Transverse colon (tissue), 4 donors: ENCODE measurements around the gene APOA5. TPM values are rescaled to one million over a fixed set of nuclear protein-coding genes. Genes with fewer than 3 reads are reported as not detected.
"Not testable (repeated sequence)": the region's sequence is repeated elsewhere in the genome, so short reads cannot be mapped to it uniquely, and the experiment has no call there.

Experiments
- DNase-seq: peaks from one replicate; pipeline ENCODE4 v3.0.0-alpha.2; 2019
- H3K27ac ChIP-seq, 4 donors: fragments of 200-600 bp; sonication (generic); 2 replicates each; pipeline ENCODE4 v1.5.1; 2016 to 2018; ENCODE audit warnings: inconsistent platforms in 4 of 4
- H3K27me3 ChIP-seq: fragments of 200-600 bp; sonication (generic); 2 replicates; pipeline ENCODE4 v1.5.1; 2017; ENCODE audit warnings: inconsistent platforms
- H3K36me3 ChIP-seq, 4 donors: fragments of 200-600 bp; sonication (generic); 2 replicates each; pipeline ENCODE4 v1.5.1; 2017 to 2019; ENCODE audit warnings: inconsistent platforms in 4 of 4
- H3K4me1 ChIP-seq, 4 donors: fragments of 200-600 bp; sonication (generic); 2 replicates each; pipeline ENCODE4 v1.5.1; 2017 to 2020; ENCODE audit warnings: inconsistent platforms in 4 of 4
- H3K4me3 ChIP-seq, 4 donors: fragments of 200-600 bp; sonication (generic); 1 replicate in 1 of 4; 2 replicates in 3 of 4; pipeline versions ENCODE4 v1.5.1 to v1.6.1; 2017 to 2019; ENCODE audit warnings: inconsistent platforms in 4 of 4
- H3K9me3 ChIP-seq, 2 donors: fragments of 200-600 bp; sonication (generic); 2 replicates each; pipeline ENCODE4 v1.5.1; 2017 to 2019; ENCODE audit warnings: inconsistent platforms in 2 of 2
- EP300 ChIP-seq: sonication (generic); formaldehyde crosslinking; IDR thresholded peaks from one replicate; pipeline ENCODE4 v1.6.1; 2017; ENCODE audit warnings: antibody characterized with exemption, low read depth
- POLR2A ChIP-seq: fragments of 450-650 bp; IDR thresholded peaks from one replicate; pipeline ENCODE4 v1.6.1; 2016; ENCODE audit warnings: antibody characterized with exemption, mild to moderate bottlenecking, moderate library complexity
- POLR2AphosphoS5 ChIP-seq, 3 donors: sonication (generic); formaldehyde crosslinking; IDR thresholded peaks; one replicate each; pipeline ENCODE4 v1.6.1; 2016; ENCODE audit warnings: antibody characterized with exemption in 3 of 3
- WGBS, 2 donors: methylation state at CpG; one replicate each; pipeline ENCODE4 v1.1.5; 2018; ENCODE audit warnings: low coverage in 1 of 2; 5-methylcytosine and 5-hydroxymethylcytosine counted together
- in situ Hi-C, 4 donors: fragments of 200-750 bp; cut with MboI; loops; one replicate each; pipeline versions ENCODE4 v1.15.0 to v1.15.1; 2017; ENCODE audit warnings: low sequenced_read_pairs in 3 of 4, low pct_ligation_motif_present in 1 of 4, low pct_unique_long_range_greater_than_20kb in 1 of 4
- intact Hi-C: fragments of 100-400 bp; cut with DNase I; formaldehyde crosslinking; loops from one replicate; pipeline ENCODE4 v1.15.1; 2023; ENCODE audit warnings: low total_unique reads
- total RNA-seq, 4 donors: library from RNA; depleted of rRNA; stranded (reverse); fragments of >200 nt; gene quantifications; one replicate each; pipeline ENCODE4 v1.1.0, GENCODE V29; 2016
- TF ChIP-seq, protein P1 (sequence below), 5 experiments: fragments of 200-600 bp in 3 of 5; fragments of 450-650 bp in 2 of 5; sonication (generic) in 3 of 5; IDR thresholded peaks; 1 replicate in 2 of 5; 2 replicates in 3 of 5; pipeline ENCODE4 v1.5.1; 2016 to 2017; ENCODE audit warnings: antibody characterized with exemption in 5 of 5, inconsistent platforms in 3 of 5, mild to moderate bottlenecking in 2 of 5, moderate library complexity in 1 of 5

The APOA5 gene
- total RNA-seq, 4 donors from 2014 or later: not detected

DNA sequence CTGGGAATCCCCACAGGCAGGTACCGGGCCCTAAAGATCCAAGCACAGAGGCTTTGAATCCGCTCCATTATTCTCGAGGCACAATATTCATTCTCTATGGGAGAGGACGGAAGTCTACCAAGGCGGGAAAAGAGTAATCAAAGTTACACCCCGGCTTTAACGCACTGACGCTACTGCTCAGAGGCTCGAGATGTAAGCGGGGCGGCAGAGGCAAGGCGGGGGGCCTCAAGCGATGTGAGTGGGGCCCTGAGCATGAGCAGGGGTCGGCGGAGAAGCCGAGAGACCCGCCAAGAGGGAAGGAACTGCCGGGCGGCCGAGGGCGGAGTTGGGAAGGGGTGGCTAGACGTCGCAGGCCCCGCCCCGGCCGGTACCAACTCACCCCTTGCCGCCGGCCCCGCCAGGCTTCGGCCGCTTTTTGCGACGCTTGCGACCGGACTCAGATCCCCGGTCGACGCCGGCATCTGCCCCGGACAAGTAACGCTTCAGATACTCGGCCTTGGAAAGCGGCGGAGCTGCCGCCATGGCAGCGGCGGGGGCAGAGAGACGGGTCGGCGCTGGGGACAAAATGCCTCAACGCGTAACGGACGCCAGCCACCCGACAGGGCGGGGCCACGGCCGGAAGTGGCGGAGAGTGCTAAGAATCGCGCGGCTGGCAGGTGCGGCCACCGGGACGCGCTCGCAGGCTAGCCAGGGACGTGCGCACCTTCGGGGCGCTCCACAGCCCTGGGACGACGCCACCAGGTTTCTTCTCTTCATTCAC, 19.1 kb downstream of the APOA5 start, which contains the start of gene BUD13:
Gene BUD13, minus strand, starts transcription at position 545 of the 760 bp plus-strand sequence. Its CDS starts 23 bp downstream, at position 522.
- Histone ChIP-seq H3K36me3 (peaks cover 0 to 5% (median 0%) of the 10 kb centered on the region in 4 donors), H3K9me3 (no peaks in the 10 kb centered on the region), H3K27me3 (no peaks in the 10 kb centered on the region), H3K4me3 (peak within 1 kb of the TSS; percentile 71 to 95 (median 84)), H3K27ac (peak within 1 kb of the TSS; percentile 87 to 95 (median 92)), H3K4me1 (peaks cover 13 to 25% (median 20%) of the 10 kb centered on the region in 4 donors)
- intact Hi-C loops: no loop called here
- peak; percentile 94 for DNase-seq
- WGBS, 2 donors: 0% methylated on average over 8 to 61 of the region's 73 CpGs
- in situ Hi-C loops: no loop called here
- TF ChIP-seq EP300: peak; percentile 26
- TF ChIP-seq POLR2AphosphoS5 (IDR thresholded peaks at IDR 0.05): peak; percentile 72 to 93 (median 88)
- TF ChIP-seq POLR2A: peak; percentile 79
- TF ChIP-seq, protein P1, sequence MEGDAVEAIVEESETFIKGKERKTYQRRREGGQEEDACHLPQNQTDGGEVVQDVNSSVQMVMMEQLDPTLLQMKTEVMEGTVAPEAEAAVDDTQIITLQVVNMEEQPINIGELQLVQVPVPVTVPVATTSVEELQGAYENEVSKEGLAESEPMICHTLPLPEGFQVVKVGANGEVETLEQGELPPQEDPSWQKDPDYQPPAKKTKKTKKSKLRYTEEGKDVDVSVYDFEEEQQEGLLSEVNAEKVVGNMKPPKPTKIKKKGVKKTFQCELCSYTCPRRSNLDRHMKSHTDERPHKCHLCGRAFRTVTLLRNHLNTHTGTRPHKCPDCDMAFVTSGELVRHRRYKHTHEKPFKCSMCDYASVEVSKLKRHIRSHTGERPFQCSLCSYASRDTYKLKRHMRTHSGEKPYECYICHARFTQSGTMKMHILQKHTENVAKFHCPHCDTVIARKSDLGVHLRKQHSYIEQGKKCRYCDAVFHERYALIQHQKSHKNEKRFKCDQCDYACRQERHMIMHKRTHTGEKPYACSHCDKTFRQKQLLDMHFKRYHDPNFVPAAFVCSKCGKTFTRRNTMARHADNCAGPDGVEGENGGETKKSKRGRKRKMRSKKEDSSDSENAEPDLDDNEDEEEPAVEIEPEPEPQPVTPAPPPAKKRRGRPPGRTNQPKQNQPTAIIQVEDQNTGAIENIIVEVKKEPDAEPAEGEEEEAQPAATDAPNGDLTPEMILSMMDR (IDR thresholded peaks at IDR 0.05): peak in 1 of 5 experiments; percentile 2

DNA sequence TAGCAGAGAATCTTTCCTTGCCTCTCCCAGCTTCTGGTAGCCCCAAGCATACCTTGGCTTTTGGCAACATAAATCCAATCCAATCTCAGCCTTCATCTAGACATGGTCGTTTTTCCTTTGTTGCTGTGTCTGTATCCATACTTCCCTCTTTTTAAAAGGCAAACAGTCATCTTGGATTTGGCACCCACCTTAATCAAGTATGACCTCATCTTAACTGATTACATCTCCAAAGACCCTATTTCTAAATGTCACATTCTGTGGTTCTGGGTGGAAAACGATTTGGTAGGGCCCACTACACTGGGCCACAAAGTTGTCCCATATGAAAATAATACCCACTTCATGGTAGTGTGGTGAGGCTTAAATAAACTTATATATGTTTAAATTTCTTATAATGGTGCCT, 19.7 kb downstream of the APOA5 start:
- TF ChIP-seq, protein P1 (IDR thresholded peaks at IDR 0.05): no peak
- TF ChIP-seq POLR2A (no peak), POLR2AphosphoS5 (IDR thresholded peaks at IDR 0.05) (no peak), EP300 (no peak)

DNA sequence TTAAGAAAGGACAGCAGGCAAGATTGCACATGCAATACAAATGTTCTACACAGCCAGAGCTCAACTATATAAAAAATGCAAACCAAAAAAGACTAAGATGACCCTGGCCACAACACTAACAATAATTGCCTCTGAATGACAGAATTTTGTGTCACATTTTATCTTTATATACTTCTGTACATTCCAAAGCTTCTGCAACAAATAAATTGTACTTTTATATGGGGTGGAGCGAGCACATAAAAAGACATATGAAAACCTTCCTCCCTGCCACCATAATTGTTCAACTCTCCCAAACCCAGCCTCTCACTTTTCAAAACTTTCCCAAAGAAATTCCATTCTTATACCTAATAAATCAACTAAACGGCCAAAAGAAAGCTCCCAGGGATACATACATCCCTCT, 29.5 kb downstream of the APOA5 start:
- in situ Hi-C loops: no loop called here
- no peak for DNase-seq
- Histone ChIP-seq H3K4me3 (no peak overlapping the region), H3K27ac (no peak overlapping the region), H3K36me3 (peaks cover 0 to 70% (median 26%) of the 10 kb centered on the region in 4 donors), H3K4me1 (no peaks in the 10 kb centered on the region), H3K9me3 (no peaks in the 10 kb centered on the region), H3K27me3 (no peaks in the 10 kb centered on the region)
- WGBS, 2 donors: 75 to 95% methylated on average over 2 of the region's 2 CpGs
- intact Hi-C loops: no loop called here
- TF ChIP-seq, protein P1 (IDR thresholded peaks at IDR 0.05): no peak
- TF ChIP-seq EP300 (no peak), POLR2A (no peak), POLR2AphosphoS5 (IDR thresholded peaks at IDR 0.05) (no peak)

More for the DNA sequence above, 19.7 kb downstream of the APOA5 start:
- in situ Hi-C loops: no loop called here
- intact Hi-C loops: no loop called here
- Histone ChIP-seq H3K36me3 (peaks cover 0 to 3% (median 0%) of the 10 kb centered on the region in 4 donors), H3K4me3 (peak overlapping the region; percentile 71 to 95 (median 84)), H3K9me3 (no peaks in the 10 kb centered on the region), H3K27me3 (no peaks in the 10 kb centered on the region), H3K4me1 (peaks cover 13 to 25% (median 20%) of the 10 kb centered on the region in 4 donors), H3K27ac (peak overlapping the region; percentile 87 to 95 (median 92))
- WGBS, 2 donors: 3 to 8% methylated on average over 2 of the region's 2 CpGs
- no peak for DNase-seq

DNA sequence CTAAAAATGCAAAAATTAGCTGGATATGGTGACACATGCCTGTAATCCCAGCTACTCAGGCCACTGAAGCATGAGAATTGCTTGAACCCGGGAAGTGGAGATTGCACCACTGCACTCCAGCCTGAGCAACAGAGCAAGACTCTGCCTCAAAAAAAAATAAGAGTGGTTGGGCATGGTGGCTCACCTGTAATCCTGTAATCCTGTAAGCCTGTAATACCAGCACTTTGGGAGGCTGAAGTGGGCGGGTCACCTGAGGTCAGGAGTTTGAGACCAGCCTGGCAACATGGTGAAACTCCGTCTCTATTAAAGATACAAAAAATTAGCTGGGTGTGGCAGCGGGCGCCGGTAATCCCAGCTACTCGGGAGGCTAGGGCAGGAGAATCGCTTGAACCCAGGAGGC, 35.6 kb downstream of the APOA5 start:
- H3K4me3 ChIP-seq, DNase-seq, H3K4me1 ChIP-seq, in situ Hi-C loops, H3K9me3 ChIP-seq, H3K27ac ChIP-seq, intact Hi-C loops, H3K27me3 ChIP-seq: not testable (repeated sequence)
- WGBS, 2 donors: 91 to 95% methylated on average over 4 to 8 of the region's 8 CpGs
- peaks cover 0 to 91% (median 44%) of the 10 kb centered on the region in 4 donors for H3K36me3 ChIP-seq
